Effector memory CD4-positive, alpha-beta T cell (primary cell): ENCODE measurements around the gene MBD3L2.
"Not testable (repeated sequence)": the region's sequence is repeated elsewhere in the genome, so short reads cannot be mapped to it uniquely, and the experiment has no call there.

Experiments used
- DNase-seq, 3 donors: peaks; one replicate each; pipeline ENCODE4 v3.0.0-alpha.2; 2020
- H3K27ac ChIP-seq: 2 replicates; pipeline ENCODE4 v1.7.0; 2013; ENCODE audit warnings: mild to moderate bottlenecking, low read length, moderate library complexity; ENCODE audit not compliant: insufficient read depth, poor library complexity, severe bottlenecking
- H3K27me3 ChIP-seq: replicated peaks from 2 replicates; pipeline ENCODE4 v1.7.0; 2013; ENCODE audit warnings: mild to moderate bottlenecking, low read length; ENCODE audit not compliant: insufficient read depth, control insufficient read depth, poor library complexity, severe bottlenecking
- H3K36me3 ChIP-seq: 2 replicates; pipeline ENCODE4 v1.7.0; 2013; ENCODE audit warnings: mild to moderate bottlenecking, low read length, moderate library complexity; ENCODE audit not compliant: control insufficient read depth, insufficient read depth
- H3K4me1 ChIP-seq: 2 replicates; pipeline ENCODE4 v1.7.0; 2013; ENCODE audit warnings: low read length, mild to moderate bottlenecking; ENCODE audit not compliant: control insufficient read depth, insufficient read depth, poor library complexity, severe bottlenecking
- H3K4me3 ChIP-seq: 2 replicates; pipeline ENCODE4 v1.7.0; 2013; ENCODE audit warnings: low read length, low read depth, mild to moderate bottlenecking; ENCODE audit not compliant: insufficient read depth, poor library complexity, severe bottlenecking
- H3K9me3 ChIP-seq: 2 replicates; pipeline ENCODE4 v1.7.0; 2013; ENCODE audit warnings: mild to moderate bottlenecking, low read length, moderate library complexity; ENCODE audit not compliant: control insufficient read depth

Gene MBD3L2

DNA sequence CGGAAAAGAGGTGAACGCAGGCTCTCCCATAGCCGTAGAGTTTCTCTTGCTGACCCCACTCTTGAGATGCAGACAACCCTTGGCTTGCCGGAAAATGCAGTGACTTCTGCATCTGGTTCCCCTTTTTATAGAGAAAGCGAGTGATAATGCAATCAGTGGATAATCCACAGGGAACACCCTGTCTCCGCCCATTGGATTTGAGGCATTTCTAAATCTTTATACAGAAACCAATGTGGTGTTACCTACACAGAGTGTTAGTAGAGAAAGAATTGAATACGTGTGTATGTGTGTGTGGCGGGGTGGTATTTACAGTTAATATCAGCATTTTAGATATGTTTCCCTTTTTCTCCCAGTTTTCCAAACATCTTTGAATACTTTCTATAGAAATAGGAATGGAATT lies 9.5 kb downstream of the MBD3L2 start, which contains the start of gene MBD3L3:
TSS of gene MBD3L3 (minus strand) at position 101 of the 400 bp plus-strand sequence. CDS start at position 30, 71 bp downstream.
- not testable (repeated sequence) for H3K36me3 ChIP-seq, H3K4me1 ChIP-seq, H3K4me3 ChIP-seq

GRCh38 chr19:7059977-7060376 lies 10.9 kb downstream of the MBD3L2 start:
- not testable (repeated sequence) for H3K9me3 ChIP-seq, H3K36me3 ChIP-seq, H3K4me3 ChIP-seq, H3K27ac ChIP-seq, H3K27me3 ChIP-seq, H3K4me1 ChIP-seq, DNase-seq

More for the DNA sequence above, 9.5 kb downstream of the MBD3L2 start, which contains the start of gene MBD3L3:
- H3K9me3 ChIP-seq, H3K27me3 ChIP-seq, H3K27ac ChIP-seq, DNase-seq: not testable (repeated sequence)

DNA sequence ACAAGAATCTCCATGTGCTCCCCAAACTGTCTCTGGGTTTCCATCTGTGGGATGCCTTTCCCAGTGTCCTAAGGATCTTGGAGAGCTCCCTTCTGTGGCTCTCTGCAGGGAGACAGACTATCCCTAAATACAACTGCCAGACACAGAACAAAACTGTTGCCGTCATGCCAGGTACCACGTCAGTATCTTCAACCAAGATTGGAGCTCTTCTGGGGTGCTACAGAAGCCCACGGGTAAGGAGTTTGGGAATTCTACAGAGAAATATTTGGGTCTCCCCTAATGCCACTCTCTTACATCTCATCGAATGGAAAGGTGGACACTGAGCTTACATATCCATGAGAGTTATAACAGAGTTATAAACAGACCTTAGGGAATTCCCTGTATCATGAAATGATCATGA lies 14.2 kb downstream of the MBD3L2 start:
- Histone ChIP-seq H3K9me3 (no peaks in the 10 kb centered on the region), H3K4me1 (no peaks in the 10 kb centered on the region), H3K27ac (no peak overlapping the region), H3K36me3 (no peaks in the 10 kb centered on the region), H3K4me3 (no peak overlapping the region), H3K27me3 (no peaks in the 10 kb centered on the region)
- no peak for DNase-seq

DNA sequence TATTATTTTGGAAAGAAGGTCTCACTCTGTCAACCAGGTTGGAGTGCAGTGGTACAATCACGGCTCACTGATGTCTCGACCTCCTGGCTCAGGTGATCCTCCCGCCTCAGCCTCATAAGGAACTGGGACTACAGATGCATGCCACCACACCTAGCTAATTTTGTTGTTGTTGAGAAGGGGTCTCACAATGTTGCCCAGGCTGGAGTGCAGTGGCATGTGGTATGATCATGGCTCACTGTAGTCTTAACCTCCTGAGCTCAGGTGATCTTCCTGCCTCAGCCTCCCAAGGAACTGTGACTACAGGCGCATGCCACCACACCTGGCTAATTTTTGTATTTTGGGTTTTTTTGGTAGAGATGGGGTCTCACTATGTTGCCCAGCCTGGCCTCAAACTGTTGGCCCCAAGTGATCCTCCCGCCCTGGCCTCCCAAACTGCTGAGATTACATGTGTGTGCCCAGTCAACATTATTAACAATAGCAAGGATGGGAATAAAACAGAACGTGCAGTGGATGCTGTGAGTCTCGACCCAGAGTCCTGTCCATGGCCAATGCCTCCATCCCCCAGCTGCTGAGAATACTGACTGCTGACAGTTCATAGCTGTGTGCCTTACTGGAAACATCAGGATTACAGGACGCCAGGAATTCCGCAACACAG lies 14.8 kb downstream of the MBD3L2 start:
- no peak for DNase-seq

DNA sequence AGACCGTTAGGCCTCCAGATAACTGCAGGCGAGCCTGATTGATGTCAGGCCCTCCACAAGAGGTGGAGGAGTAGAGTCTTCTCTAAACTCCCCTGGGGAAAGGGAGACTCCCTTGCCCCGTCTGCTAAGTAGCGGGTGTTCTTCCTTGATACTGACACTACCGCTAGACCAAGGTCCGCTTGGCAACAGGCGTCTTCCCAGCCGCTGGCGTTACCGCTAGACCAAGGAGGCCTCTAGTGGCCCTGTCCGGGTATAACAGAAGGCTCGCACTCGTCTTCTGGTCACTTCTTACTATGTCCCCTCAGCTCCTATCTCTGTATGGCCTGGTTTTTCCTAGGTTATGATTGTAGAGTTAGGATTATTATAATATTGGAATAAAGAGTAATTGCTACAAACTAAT lies 18.0 kb downstream of the MBD3L2 start:
- H3K4me3 ChIP-seq, H3K27ac ChIP-seq, H3K36me3 ChIP-seq, H3K9me3 ChIP-seq, H3K4me1 ChIP-seq, H3K27me3 ChIP-seq, DNase-seq: not testable (repeated sequence)

More for the DNA sequence above, 14.8 kb downstream of the MBD3L2 start:
- no peaks in the 10 kb centered on the region for H3K9me3 ChIP-seq
- H3K4me3 ChIP-seq, result no peak overlapping the region
- H3K27me3 ChIP-seq, result no peaks in the 10 kb centered on the region
- no peak overlapping the region for H3K27ac ChIP-seq
- H3K36me3 ChIP-seq, result no peaks in the 10 kb centered on the region
- no peaks in the 10 kb centered on the region for H3K4me1 ChIP-seq

DNA sequence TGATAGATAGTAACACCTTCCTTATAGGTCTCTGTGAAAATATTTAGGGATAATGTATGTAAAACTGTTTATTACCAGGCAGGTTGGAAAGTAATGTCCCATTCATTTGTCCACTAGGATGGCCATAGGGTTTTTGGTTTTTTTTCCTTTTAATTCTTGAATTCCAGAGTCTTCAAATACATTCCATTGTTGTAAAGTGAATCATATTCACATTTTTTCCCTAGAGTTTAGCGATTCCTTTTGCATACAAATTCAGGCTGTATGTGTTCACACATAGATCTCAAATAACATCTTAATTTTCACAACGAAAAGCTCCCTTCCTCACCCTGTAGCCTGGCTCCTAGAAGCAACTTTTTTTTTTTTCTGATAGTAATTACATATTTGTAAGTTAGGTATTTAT lies 18.6 kb downstream of the MBD3L2 start:
- Histone ChIP-seq H3K27me3 (no peaks in the 10 kb centered on the region), H3K4me1 (peaks cover 9% of the 10 kb centered on the region), H3K36me3 (peaks cover 12% of the 10 kb centered on the region), H3K9me3 (no peaks in the 10 kb centered on the region), H3K27ac (no peak overlapping the region), H3K4me3 (no peak overlapping the region)
- no peak for DNase-seq

DNA sequence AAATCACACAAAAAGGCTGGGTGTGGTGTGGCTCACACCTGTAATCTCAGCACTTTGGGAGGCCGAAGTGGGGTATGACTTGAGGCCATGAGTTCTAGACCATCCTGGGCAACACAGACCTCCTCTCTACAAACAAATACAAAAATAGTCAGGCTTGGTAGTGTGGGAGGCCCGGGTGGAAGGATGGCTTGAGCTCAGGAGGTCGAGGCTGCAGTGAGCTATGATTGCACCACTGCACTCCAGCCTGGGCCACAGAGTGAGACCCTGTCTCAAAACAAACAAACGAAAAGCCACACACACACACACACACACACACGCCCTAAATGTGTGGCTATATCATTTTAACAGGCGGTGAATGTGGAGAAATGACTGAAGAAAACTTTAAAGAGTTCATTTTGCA lies 19.5 kb downstream of the MBD3L2 start:
- Histone ChIP-seq H3K36me3 (peaks cover 20% of the 10 kb centered on the region), H3K4me3 (no peak overlapping the region), H3K9me3 (no peaks in the 10 kb centered on the region), H3K27ac (peak overlapping the region; percentile 90), H3K4me1 (peaks cover 9% of the 10 kb centered on the region), H3K27me3 (no peaks in the 10 kb centered on the region)
- no peak for DNase-seq

GRCh38 chr19:7069042-7069903 lies 20.2 kb downstream of the MBD3L2 start, which contains the start of gene ZNF557:
ZNF557 (plus strand) TSS chr19:7069703; CDS start chr19:7075075, 5,372 bp downstream.
- peaks cover 9% of the 10 kb centered on the region for H3K4me1 ChIP-seq
- H3K9me3 ChIP-seq, result no peaks in the 10 kb centered on the region
- H3K4me3 ChIP-seq, result peak within 1 kb of the TSS; percentile 97
- H3K27me3 ChIP-seq, result no peaks in the 10 kb centered on the region
- H3K36me3 ChIP-seq, result peaks cover 27% of the 10 kb centered on the region
- DNase-seq, result peak; percentile 97 to 99 (median 98)
- H3K27ac ChIP-seq, result peak within 1 kb of the TSS; percentile 90

GRCh38 chr19:7069904-7070226 lies 20.7 kb downstream of the MBD3L2 start:
- Histone ChIP-seq H3K4me3 (peak overlapping the region; percentile 97), H3K27ac (peak overlapping the region; percentile 90), H3K27me3 (no peaks in the 10 kb centered on the region), H3K36me3 (peaks cover 33% of the 10 kb centered on the region), H3K4me1 (peaks cover 9% of the 10 kb centered on the region), H3K9me3 (no peaks in the 10 kb centered on the region)
- DNase-seq, result no peak

GRCh38 chr19:7072541-7072940 lies 23.4 kb downstream of the MBD3L2 start:
- H3K36me3 ChIP-seq, result peaks cover 59% of the 10 kb centered on the region
- no peak for DNase-seq

More at GRCh38 chr19:7072541-7072940, 23.4 kb downstream of the MBD3L2 start:
- Histone ChIP-seq H3K4me1 (peaks cover 9% of the 10 kb centered on the region), H3K27me3 (no peaks in the 10 kb centered on the region), H3K27ac (no peak overlapping the region), H3K9me3 (no peaks in the 10 kb centered on the region), H3K4me3 (no peak overlapping the region)
